GM19438 (cell line): ENCODE measurements around the gene ITGB6.

Experiments used
- ATAC-seq: cut with Tn5 transposase; IDR thresholded peaks from one replicate; pipeline ENCODE4 v1.9.1; 2021; ENCODE audit warnings: low read depth; ENCODE audit not compliant: unreplicated experiment

The ITGB6 gene

GRCh38 chr2:160097326-160097725 is 102.7 kb downstream of the ITGB6 start:
- ATAC-seq, result no peak

- no peak for ATAC-seq
These were observed 103.7 kb downstream of the ITGB6 start for GRCh38 chr2:160096409-160096808.

- ATAC-seq, result no peak
These were observed 107.6 kb downstream of the ITGB6 start for GRCh38 chr2:160092445-160092844.

GRCh38 chr2:160091381-160091780 is 108.7 kb downstream of the ITGB6 start:
- no peak for ATAC-seq

- ATAC-seq, result no peak
These were observed 112.0 kb downstream of the ITGB6 start for GRCh38 chr2:160087854-160088745.

GRCh38 chr2:160085662-160086061 is 114.4 kb downstream of the ITGB6 start:
- ATAC-seq, result no peak

- no peak for ATAC-seq
These were observed 121.9 kb downstream of the ITGB6 start for GRCh38 chr2:160077912-160078810.

GRCh38 chr2:160076914-160077313 is 123.2 kb downstream of the ITGB6 start:
- peak; percentile 87 for ATAC-seq

GRCh38 chr2:160076241-160076640 is 123.8 kb downstream of the ITGB6 start:
- ATAC-seq, result no peak

- ATAC-seq, result no peak
These were observed 124.9 kb downstream of the ITGB6 start for GRCh38 chr2:160075171-160075570.

GRCh38 chr2:160073284-160073888 is 126.7 kb downstream of the ITGB6 start:
- no peak for ATAC-seq

GRCh38 chr2:160068906-160069305 is 131.2 kb downstream of the ITGB6 start:
- no peak for ATAC-seq

GRCh38 chr2:160064916-160065315 is 135.2 kb downstream of the ITGB6 start:
- no peak for ATAC-seq

- no peak for ATAC-seq
These were observed 136.0 kb downstream of the ITGB6 start for GRCh38 chr2:160063879-160064612.

GRCh38 chr2:160063271-160063670 is 136.8 kb downstream of the ITGB6 start:
- no peak for ATAC-seq

- no peak for ATAC-seq
These were observed 137.6 kb downstream of the ITGB6 start, which contains the start of gene PLA2R1 for GRCh38 chr2:160062292-160063005. TSS of gene PLA2R1 (minus strand) at chr2:160062615. CDS start at chr2:160062403, 212 bp downstream.

GRCh38 chr2:160061944-160062291 is 138.2 kb downstream of the ITGB6 start:
- no peak for ATAC-seq

- no peak for ATAC-seq
These were observed 138.5 kb downstream of the ITGB6 start for GRCh38 chr2:160061533-160061932.

GRCh38 chr2:160060297-160060696 is 139.8 kb downstream of the ITGB6 start:
- ATAC-seq, result no peak

- no peak for ATAC-seq
These were observed 142.7 kb downstream of the ITGB6 start for GRCh38 chr2:160057356-160057755.
